Motor neuron (in vitro differentiated cells): ENCODE data around the gene BCAS3. TPM values are rescaled to one million over a fixed set of nuclear protein-coding genes. Genes with fewer than 3 reads are reported as not detected.
A peak's percentile ranks its signal among the peaks of the same experiment; 100 is the strongest.

Experiments used
- ATAC-seq, 8 experiments: fragments of 200-7000 bp; cut with Tn5 transposase; replicated peaks in 6 of 8; 2 replicates each; pipeline ENCODE4 v1.8.0; 2021; ENCODE audit warnings: mild to moderate bottlenecking in 8 of 8, moderate library complexity in 8 of 8
- H3K27ac ChIP-seq, 2 donors: fragments of 250-450 bp; sonication (Bioruptor Pico); 2 replicates each; pipeline ENCODE4 v1.9.0; 2021; ENCODE audit warnings: antibody characterized with exemption in 2 of 2, mild to moderate bottlenecking in 2 of 2, moderate library complexity in 1 of 2
- H3K4me1 ChIP-seq, 2 donors: fragments of 250-450 bp; sonication (Bioruptor Pico); replicated peaks in 1 of 2; 2 replicates each; pipeline ENCODE4 v1.6.1; 2021; ENCODE audit warnings: antibody characterized with exemption in 2 of 2, mild to moderate bottlenecking in 2 of 2, moderate library complexity in 1 of 2
- H3K4me3 ChIP-seq, 5 donors: fragments of 250-450 bp; sonication (Bioruptor Pico); 2 replicates each; pipeline ENCODE4 v1.9.0; 2021; ENCODE audit warnings: antibody characterized with exemption in 5 of 5, mild to moderate bottlenecking in 5 of 5, moderate library complexity in 4 of 5
- WGBS, 10 experiments: fragments of 450-650 bp; shearing (Covaris generic); methylation state at CpG; one replicate each; pipeline ENCODE4 v1.0.0; 2022; 5-methylcytosine and 5-hydroxymethylcytosine counted together
- in situ Hi-C, 9 experiments: fragments of 400-800 bp; cut with MboI; loops; one replicate each; pipeline ENCODE4 v1.15.0; 2021; ENCODE audit warnings: low sequenced_read_pairs in 9 of 9, low pct_unique_long_range_greater_than_20kb in 2 of 9; ENCODE audit not compliant: unreplicated experiment in 9 of 9
- total RNA-seq, 8 experiments: library from RNA; unstranded; fragments of 300-600 nt; gene quantifications; 2 replicates each; pipeline versions ENCODE4 v1.2.3 to v1.2.4, GENCODE V29; 2022

BCAS3 gene
- total RNA-seq, 8 experiments from 2014 or later, result 18.1 to 45.4 (median 26.8) TPM

DNA sequence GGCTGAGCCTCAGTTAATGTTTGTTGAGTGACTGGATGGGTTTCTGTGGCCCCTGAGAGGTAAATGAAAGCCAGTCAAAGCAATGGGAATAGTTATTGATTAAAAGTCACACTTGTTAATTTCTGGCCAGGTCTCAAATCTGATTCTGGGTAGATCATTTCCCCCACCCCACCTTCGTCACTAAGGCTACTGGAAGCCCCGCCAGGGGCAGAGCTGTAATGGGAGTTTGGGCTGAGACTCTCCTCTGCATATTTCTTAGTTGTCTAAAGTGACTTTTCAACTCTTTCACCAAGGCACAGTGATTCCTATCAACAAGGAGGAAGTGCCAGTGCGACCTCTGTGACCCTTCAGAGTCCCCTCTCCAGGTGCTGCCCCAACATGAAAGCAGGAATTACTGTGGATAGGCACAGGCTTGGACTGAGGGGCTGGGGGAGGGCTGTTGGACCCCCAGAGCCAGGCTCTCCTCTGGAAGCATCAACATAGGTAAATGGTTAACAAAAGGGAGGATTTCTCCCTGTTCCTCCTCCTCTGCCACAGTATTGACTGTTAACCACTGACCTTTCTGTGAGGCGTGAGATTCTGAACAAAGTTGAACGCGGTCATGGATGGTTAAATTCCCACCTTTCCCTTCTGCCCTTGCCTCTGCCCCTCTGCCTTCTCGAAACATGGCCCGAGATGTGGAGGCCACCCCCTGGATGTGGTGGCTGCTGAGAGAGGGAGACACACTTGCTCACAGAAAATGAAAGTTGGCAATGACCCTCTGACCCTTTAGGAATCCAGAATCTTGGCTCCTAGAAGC, 701.2 kb downstream of the BCAS3 start:
- no peak for ATAC-seq
- H3K27ac ChIP-seq, result no peak overlapping the region
- 60 to 82% (median 73%) methylated on average over 1 to 7 of the region's 8 CpGs; no CpG with 5 or more reads in 3 of the 10 experiments for WGBS, 10 experiments
- in situ Hi-C loops, result loop anchor here in 6 of 9 experiments (25.0 kb wide), 3 partner anchors 367 to 667 kb away; no protein-coding TSS in a partner anchor
- no peak overlapping the region for H3K4me3 ChIP-seq
- peaks cover 7 to 9% of the 10 kb centered on the region in 2 donors for H3K4me1 ChIP-seq

DNA sequence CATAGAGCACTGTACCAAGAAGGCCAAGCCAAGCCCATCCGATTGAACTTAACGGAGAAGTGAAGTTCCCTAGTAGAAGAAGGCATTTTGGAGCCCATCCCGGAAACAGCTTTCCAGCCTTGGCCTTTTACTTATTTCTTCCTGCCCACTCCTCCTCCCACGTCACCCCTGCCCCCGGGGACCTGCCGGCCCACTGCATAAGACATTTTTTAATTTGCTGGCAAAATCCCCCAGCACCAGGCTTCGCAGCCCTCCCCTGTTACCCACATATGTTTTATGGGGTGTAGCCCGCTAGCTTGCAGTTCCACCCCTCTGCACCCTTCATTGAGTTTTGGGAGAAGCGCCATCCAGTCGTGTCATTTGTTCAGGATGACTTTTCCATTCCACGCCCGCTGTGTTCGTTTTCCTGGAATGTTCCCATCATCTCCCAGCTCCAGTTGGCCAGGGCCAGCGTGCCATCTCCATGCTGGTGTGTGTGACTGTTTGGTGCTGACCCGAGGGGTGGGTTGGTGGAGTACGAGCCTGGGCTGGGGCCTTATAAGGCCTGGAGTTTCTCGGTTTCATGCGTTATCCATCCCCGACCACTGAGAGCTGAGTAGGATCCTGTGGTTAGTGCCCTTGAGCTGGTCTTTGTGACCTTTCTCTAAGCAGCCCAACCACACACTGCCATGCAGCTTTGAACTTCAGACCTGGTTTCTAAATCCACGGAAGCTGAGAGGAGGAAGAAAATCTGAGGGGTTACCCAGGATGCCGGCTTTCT, 702.0 kb downstream of the BCAS3 start:
- 61 to 100% (median 92%) methylated on average over 2 to 17 of the region's 21 CpGs; no CpG with 5 or more reads in 1 of the 10 experiments for WGBS, 10 experiments
- Histone ChIP-seq H3K27ac (no peak overlapping the region), H3K4me1 (peaks cover 7 to 9% of the 10 kb centered on the region in 2 donors), H3K4me3 (no peak overlapping the region)
- ATAC-seq, result no peak
- in situ Hi-C loops, result loop anchor here in 6 of 9 experiments (25.0 kb wide), 3 partner anchors 367 to 667 kb away; no protein-coding TSS in a partner anchor

DNA sequence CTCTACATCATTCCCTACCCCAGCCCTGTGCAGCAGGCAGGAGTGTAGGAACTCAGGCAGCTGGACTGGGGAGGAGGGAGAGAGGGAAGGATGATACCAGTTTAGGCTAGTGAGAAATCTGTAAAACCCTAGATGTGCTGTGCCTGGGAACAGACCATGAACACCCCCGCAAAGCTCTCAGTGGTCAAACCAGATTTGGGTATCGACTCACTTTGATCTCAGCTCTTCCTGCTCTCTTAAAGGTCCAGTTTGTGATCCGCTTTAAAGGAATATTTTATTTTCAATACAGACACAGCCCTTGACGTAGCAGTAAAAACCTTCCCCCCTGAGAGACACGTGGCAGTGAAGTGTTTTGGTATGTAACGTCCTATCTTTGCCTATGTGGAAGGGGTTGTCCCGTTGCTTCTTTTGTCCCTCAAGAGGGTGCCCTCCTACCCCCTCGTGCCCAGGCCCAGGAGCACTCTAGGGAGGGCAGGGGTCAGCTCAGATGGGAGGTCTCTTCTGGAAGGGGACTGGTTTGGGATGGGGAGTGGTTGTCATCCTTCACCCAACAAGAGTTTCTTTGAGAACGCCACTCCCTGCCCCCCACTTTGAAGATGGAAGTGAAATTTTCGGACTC, 702.7 kb downstream of the BCAS3 start:
- 0 to 91% (median 79%) methylated on average over 1 to 10 of the region's 10 CpGs; no CpG with 5 or more reads in 4 of the 10 experiments for WGBS, 10 experiments
- H3K4me3 ChIP-seq, result no peak overlapping the region
- ATAC-seq, result peak in 1 of 8 experiments; percentile 25
- in situ Hi-C loops, result loop anchor here in 6 of 9 experiments (25.0 kb wide), 3 partner anchors 368 to 668 kb away; no protein-coding TSS in a partner anchor
- H3K4me1 ChIP-seq, result peaks cover 7 to 9% of the 10 kb centered on the region in 2 donors
- H3K27ac ChIP-seq, result no peak overlapping the region

DNA sequence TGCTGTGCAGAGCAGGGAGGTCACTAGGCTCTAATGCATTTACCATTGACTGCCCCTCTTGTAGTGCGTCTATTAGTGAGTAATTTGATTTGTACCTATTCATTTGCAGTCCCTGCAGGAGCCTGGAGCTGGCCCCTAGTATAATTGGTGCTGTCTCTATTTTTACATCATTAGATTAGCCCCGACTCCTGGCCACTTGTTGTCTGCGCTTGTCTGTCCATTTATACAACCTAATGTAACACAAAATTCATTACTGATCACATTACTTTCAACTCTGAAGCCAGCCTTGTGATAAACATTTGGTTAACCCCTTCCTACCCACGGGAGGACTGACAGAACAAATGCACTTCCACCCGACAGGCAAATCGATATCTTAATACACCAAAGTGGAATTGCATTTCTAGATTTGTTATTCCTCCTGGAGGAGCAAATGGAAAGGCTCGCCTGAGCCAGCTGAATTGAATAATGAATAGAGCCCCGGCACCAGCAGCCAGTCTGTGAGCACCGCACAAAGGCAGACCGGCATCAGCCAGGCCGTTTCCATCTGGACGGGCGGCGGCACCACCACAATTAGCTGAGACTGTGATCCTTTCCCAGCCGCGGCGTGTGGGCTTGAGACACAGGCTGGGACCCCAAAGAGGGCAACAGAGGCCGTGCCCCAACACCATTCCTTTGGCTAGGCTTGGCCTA, 703.3 kb downstream of the BCAS3 start:
- in situ Hi-C loops, result loop anchor here in 6 of 9 experiments (25.0 kb wide), 3 partner anchors 369 to 669 kb away; no protein-coding TSS in a partner anchor
- H3K4me3 ChIP-seq, result no peak overlapping the region
- 0 to 92% (median 75%) methylated on average over 1 to 12 of the region's 18 CpGs for WGBS, 10 experiments

DNA sequence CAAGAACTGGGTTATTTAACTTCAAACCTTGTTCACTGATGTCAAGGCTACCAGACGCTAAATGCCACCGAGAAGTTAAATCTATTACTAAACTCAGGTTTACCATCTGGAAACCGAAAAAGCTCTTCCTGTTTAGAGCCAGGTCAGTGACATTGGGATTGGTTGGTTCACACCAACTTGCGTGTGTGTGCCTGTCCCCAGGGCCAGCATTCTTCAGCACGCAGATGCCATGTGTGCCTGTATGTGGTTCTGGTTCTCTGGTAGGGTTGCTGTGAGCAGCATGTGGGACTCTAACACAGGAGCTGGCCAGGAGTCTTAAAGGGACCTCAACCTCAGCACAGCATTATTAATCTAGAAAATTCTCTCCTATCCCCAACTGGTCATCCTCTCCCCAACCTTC, 703.9 kb downstream of the BCAS3 start:
- ATAC-seq, result no peak
- 62 to 100% (median 100%) methylated on average over 1 to 5 of the region's 5 CpGs; no CpG with 5 or more reads in 5 of the 10 experiments for WGBS, 10 experiments
- Histone ChIP-seq H3K27ac (no peak overlapping the region), H3K4me1 (peaks cover 7 to 9% of the 10 kb centered on the region in 2 donors), H3K4me3 (no peak overlapping the region)
- in situ Hi-C loops, result loop anchor here in 6 of 9 experiments (25.0 kb wide), 3 partner anchors 369 to 669 kb away; no protein-coding TSS in a partner anchor

More for the DNA sequence above, 703.3 kb downstream of the BCAS3 start:
- peaks cover 7 to 9% of the 10 kb centered on the region in 2 donors for H3K4me1 ChIP-seq
- peak in 4 of 8 experiments; percentile 25 to 79 (median 50) for ATAC-seq
- H3K27ac ChIP-seq, result no peak overlapping the region

DNA sequence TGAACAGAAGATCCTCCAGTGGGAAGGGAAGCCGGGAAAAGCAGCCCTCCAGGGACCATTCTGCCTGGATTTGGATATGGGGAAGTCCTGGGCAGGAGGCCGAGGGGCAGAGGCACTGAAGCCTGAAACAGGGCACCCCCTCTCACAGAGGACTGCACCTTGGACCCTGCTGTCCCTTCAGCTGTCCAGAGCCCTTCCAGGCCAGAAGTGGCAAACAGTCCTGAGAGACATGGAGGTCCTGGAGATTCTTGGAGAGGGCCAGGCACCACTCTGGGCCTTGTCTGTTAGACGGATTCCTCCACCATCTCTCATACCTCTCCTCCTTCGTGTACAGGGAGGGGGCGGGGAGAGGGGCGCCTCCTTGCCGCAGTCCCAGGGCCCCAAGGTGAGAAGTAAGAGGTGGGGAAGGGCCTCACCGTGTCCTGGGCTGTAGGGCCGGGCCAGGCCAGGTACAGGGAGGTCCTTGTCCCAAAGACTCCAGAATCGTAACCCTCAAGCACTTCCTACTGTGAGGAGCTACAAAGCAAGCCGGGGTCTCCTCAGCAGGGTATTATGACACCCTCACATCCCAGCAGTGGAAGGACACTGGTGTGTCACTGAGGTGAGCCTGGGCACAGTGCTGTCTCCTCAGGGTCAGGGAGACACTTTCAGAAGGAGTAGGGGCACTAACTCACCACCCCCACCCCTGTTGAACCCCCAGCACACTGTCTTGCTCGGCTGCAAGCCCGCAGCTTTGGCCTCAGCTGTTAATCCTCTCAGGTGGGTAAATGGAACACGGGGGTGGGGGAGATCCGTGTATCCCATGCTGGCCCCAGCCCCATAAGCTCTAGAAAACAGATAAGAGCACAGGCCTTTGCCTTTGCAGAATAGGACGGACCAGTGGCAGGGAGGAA, 705.4 kb downstream of the BCAS3 start:
- ATAC-seq, result no peak
- Histone ChIP-seq H3K4me1 (peaks cover 7 to 9% of the 10 kb centered on the region in 2 donors), H3K4me3 (no peak overlapping the region), H3K27ac (no peak overlapping the region)
- in situ Hi-C loops, result loop anchor here in 6 of 9 experiments (25.0 kb wide), 3 partner anchors 371 to 671 kb away; no protein-coding TSS in a partner anchor
- WGBS, 10 experiments, result 75 to 93% (median 80%) methylated on average over 1 to 4 of the region's 16 CpGs; no CpG with 5 or more reads in 2 of the 10 experiments

DNA sequence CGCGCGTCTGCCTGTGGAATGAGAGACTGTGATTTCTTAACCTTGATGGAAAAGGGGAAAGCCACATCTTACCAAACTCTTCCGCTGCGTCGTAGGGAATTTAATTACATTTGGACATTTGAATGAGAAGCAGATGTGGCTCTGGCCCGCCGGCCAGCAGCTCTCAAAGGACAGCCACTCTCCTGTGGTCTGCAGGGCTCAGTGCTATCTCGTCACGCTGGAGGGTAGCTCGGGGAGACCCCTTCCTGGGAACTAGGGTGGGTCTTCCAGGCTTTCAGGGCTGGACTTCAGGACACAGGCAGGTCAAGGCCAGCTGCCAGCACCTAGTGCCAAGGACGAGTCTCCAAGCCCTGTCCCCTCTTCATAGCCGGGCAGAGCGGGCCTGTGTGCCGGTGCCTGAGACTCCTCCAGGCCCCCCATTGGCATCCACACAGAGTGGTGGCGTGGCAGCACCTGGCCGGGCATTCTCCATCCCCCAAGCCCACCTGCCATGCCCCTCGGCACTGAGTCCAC, 706.1 kb downstream of the BCAS3 start:
- in situ Hi-C loops, result loop anchor here in 6 of 9 experiments (25.0 kb wide), 3 partner anchors 371 to 671 kb away; no protein-coding TSS in a partner anchor
- ATAC-seq, result peak in 1 of 8 experiments; percentile 25
- Histone ChIP-seq H3K4me3 (no peak overlapping the region), H3K27ac (no peak overlapping the region), H3K4me1 (peaks cover 7 to 9% of the 10 kb centered on the region in 2 donors)
- WGBS, 10 experiments, result 43 to 90% (median 82%) methylated on average over 2 to 6 of the region's 18 CpGs; no CpG with 5 or more reads in 6 of the 10 experiments

DNA sequence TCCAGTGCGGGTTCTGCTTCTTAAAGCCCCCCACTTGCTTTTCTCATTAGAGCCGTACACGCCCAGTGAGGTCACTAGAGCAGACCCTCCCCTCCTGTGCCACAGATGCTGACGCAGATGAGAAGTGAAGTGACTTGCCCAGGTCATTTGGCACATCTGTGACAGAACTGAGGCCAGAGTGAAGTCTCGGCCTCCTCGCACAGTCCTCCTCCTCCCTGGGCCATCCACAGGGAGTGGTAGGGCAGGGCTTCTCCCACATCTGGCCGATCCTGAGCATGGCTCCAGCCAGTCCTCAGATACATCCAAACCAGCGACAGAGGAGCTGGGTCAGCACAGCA, 706.7 kb downstream of the BCAS3 start:
- peak in 1 of 8 experiments; percentile 40 for ATAC-seq
- 80 to 100% (median 97%) methylated on average over 1 to 5 of the region's 8 CpGs; no CpG with 5 or more reads in 2 of the 10 experiments for WGBS, 10 experiments
- in situ Hi-C loops, result loop anchor here in 6 of 9 experiments (25.0 kb wide), 3 partner anchors 372 to 672 kb away; no protein-coding TSS in a partner anchor
- Histone ChIP-seq H3K4me1 (peaks cover 7 to 9% of the 10 kb centered on the region in 2 donors), H3K4me3 (no peak overlapping the region), H3K27ac (no peak overlapping the region)

DNA sequence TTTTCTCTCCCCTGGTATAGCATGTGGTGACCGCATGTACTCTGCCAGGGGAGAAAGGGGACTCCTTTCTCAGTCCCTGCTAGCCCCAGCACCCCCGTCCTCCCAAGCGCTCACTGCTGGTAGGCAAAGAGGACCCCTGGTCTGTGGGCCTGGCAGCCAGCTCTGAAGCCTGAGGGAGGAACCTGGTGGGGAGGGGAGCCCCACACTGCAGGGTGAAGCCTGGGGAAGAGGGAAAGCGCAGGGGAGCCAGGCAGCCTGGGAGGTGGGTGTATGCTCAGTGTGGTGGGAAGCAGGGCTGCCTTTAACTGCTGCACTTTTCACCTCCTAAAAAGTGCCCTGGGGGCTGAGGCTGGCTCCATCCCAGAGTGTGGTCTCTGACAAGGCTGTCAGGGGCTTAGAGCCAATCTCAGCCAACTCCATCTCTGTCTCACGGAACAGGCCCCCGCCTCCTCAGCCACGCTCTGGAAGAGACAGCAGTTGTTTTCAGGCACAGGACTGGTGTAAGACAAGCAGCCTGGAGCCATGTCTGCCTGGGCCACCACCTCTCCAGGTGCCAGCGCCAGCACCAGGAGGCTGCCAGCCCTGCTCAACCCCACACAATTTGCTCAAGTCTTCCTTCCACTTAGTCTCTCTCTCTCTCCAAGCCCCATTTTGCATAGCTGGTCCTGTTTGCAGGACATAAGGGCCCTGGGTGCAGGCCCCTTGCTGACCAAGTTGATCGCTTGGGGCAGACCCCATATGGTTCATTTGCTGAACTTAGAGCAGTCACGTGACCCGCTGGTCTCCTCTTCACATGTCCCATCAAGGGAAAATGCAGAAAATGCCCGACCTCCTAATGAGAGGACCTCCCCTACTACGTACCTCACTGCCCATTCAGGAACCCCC, 707.3 kb downstream of the BCAS3 start:
- peaks cover 7 to 13% of the 10 kb centered on the region in 2 donors for H3K4me1 ChIP-seq
- WGBS, 10 experiments, result 50 to 100% (median 87%) methylated on average over 2 to 3 of the region's 13 CpGs; no CpG with 5 or more reads in 6 of the 10 experiments
- no peak overlapping the region for H3K4me3 ChIP-seq
- ATAC-seq, result peak in 1 of 8 experiments; percentile 78
- H3K27ac ChIP-seq, result no peak overlapping the region
- in situ Hi-C loops, result loop anchor here in 6 of 9 experiments (25.0 kb wide), 3 partner anchors 373 to 673 kb away; no protein-coding TSS in a partner anchor

DNA sequence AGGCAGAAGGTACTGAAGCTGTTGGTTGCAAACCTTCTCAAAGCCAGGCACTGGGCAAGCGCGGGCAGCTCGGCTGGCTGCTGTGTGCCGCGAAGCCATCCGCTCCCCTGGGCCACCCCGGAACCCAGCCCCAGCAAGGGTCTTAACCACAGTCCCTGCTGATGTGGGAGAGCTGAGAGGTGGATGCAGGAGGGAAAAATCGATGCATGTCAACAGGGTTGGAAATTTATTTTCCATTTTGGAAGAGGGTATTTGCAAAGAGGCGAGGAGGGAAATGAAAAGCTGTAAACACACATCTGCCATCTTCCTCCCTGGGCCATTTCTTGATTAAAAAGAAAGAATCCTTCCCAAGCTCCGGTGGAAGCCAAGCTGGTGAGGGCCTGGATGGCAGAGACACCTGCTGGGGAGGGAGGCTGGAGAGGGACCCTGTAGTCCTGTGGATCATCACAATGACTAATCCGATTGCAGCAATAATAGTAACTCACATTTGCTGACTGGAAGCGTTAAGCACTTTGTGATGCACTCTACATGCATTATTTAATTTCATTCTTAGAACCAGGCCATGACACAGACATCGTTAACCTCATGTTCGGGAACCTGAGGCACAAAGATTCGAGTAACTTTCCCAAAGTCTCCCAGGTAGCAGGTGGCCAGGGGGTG, 708.1 kb downstream of the BCAS3 start:
- peak in 1 of 8 experiments; percentile 47 for ATAC-seq
- WGBS, 10 experiments, result 63 to 100% (median 90%) methylated on average over 2 to 5 of the region's 15 CpGs; no CpG with 5 or more reads in 4 of the 10 experiments
- Histone ChIP-seq H3K4me3 (no peak overlapping the region), H3K27ac (no peak overlapping the region), H3K4me1 (peaks cover 4 to 13% of the 10 kb centered on the region in 2 donors)
- in situ Hi-C loops, result loop anchor here in 6 of 9 experiments (25.0 kb wide), 3 partner anchors 373 to 673 kb away; no protein-coding TSS in a partner anchor
